SK-N-SH treated with all-trans-retinoic acid at 6 μM for 48 hours (cell line): ENCODE measurements around the gene MACC1.

ENCODE experiments used
- ATAC-seq: fragments of 200-7000 bp; cut with Tn5 transposase; 3 replicates; pipeline ENCODE4 v1.9.1; 2020; ENCODE audit warnings: mild to moderate bottlenecking, moderate library complexity
- ARNTL ChIP-seq: fragments of 450-650 bp; formaldehyde crosslinking; IDR thresholded peaks from 2 replicates; pipeline ENCODE4 v1.5.0; 2020; ENCODE audit warnings: low read depth, mild to moderate bottlenecking, moderate library complexity, borderline replicate concordance
- BACH2 ChIP-seq: fragments of 250-450 bp; sonication (Bioruptor Pico); IDR thresholded peaks from 2 replicates; pipeline ENCODE4 v1.9.0; 2021; ENCODE audit warnings: mild to moderate bottlenecking, borderline replicate concordance
- CREB5 ChIP-seq: fragments of 250-450 bp; sonication (Bioruptor Pico); IDR thresholded peaks from 2 replicates; pipeline ENCODE4 v1.5.1; 2020; ENCODE audit warnings: low read depth, mild to moderate bottlenecking, moderate library complexity
- CSDC2 ChIP-seq: fragments of 250-450 bp; sonication (Bioruptor Pico); IDR thresholded peaks from 2 replicates; pipeline ENCODE4 v1.5.0; 2020; ENCODE audit warnings: mild to moderate bottlenecking, moderate library complexity
- CSRNP3 ChIP-seq: fragments of 250-450 bp; sonication (Bioruptor Pico); IDR thresholded peaks from 2 replicates; pipeline ENCODE4 v1.5.1; 2021; ENCODE audit warnings: mild to moderate bottlenecking, moderate library complexity
- ESRRG ChIP-seq: fragments of 250-450 bp; sonication (Bioruptor Pico); IDR thresholded peaks from 2 replicates; pipeline ENCODE4 v1.6.1; 2021; ENCODE audit warnings: mild to moderate bottlenecking
- GLIS3 ChIP-seq: fragments of 250-450 bp; sonication (Bioruptor Pico); IDR thresholded peaks from 2 replicates; pipeline ENCODE4 v1.5.0; 2020; ENCODE audit warnings: mild to moderate bottlenecking, moderate library complexity
- OSR1 ChIP-seq: fragments of 250-450 bp; sonication (Bioruptor Pico); IDR thresholded peaks from 2 replicates; pipeline ENCODE4 v1.8.0; 2022; ENCODE audit warnings: moderate library complexity, mild to moderate bottlenecking, inconsistent platforms
- POU6F1 ChIP-seq: fragments of 250-450 bp; sonication (Bioruptor Pico); IDR thresholded peaks from 2 replicates; pipeline ENCODE4 v1.8.0; 2021; ENCODE audit warnings: low read depth, mild to moderate bottlenecking, moderate library complexity, borderline replicate concordance
- PPARA ChIP-seq: fragments of 250-450 bp; sonication (Bioruptor Pico); IDR thresholded peaks from 2 replicates; pipeline ENCODE4 v1.5.0; 2020; ENCODE audit warnings: mild to moderate bottlenecking, borderline replicate concordance
- RARB ChIP-seq: fragments of 250-450 bp; sonication (Bioruptor Pico); IDR thresholded peaks from 2 replicates; pipeline ENCODE4 v1.8.0; 2021; ENCODE audit warnings: mild to moderate bottlenecking, moderate library complexity
- SNAI2 ChIP-seq: fragments of 250-450 bp; sonication (Bioruptor Pico); IDR thresholded peaks from 2 replicates; pipeline ENCODE4 v1.5.0; 2020; ENCODE audit warnings: mild to moderate bottlenecking, moderate library complexity
- TCF4 ChIP-seq: fragments of 250-450 bp; sonication (Bioruptor Pico); IDR thresholded peaks from 2 replicates; pipeline ENCODE4 v1.8.0; 2021; ENCODE audit warnings: mild to moderate bottlenecking, moderate library complexity, borderline replicate concordance
- TSHZ2 ChIP-seq: fragments of 250-450 bp; sonication (Bioruptor Pico); IDR thresholded peaks from 2 replicates; pipeline ENCODE4 v1.5.0; 2020; ENCODE audit warnings: mild to moderate bottlenecking, moderate library complexity
- ZC3H10 ChIP-seq: fragments of 250-450 bp; sonication (Bioruptor Pico); IDR thresholded peaks from 2 replicates; pipeline ENCODE4 v1.5.1; 2021; ENCODE audit warnings: mild to moderate bottlenecking, moderate library complexity
- ZFP3 ChIP-seq: fragments of 250-450 bp; sonication (Bioruptor Pico); IDR thresholded peaks from 2 replicates; pipeline ENCODE4 v1.5.0; 2020; ENCODE audit warnings: mild to moderate bottlenecking, moderate library complexity
- ZFP30 ChIP-seq: fragments of 450-650 bp; formaldehyde crosslinking; IDR thresholded peaks from 2 replicates; pipeline ENCODE4 v1.5.0; 2022; ENCODE audit warnings: mild to moderate bottlenecking, moderate library complexity
- ZNF565 ChIP-seq: fragments of 450-650 bp; formaldehyde crosslinking; conservative IDR thresholded peaks from 2 replicates; pipeline ENCODE4 v1.5.0; 2020; ENCODE audit warnings: low read depth, mild to moderate bottlenecking, moderate library complexity
- ZNF70 ChIP-seq: fragments of 450-650 bp; formaldehyde crosslinking; IDR thresholded peaks from 2 replicates; pipeline ENCODE4 v1.5.0; 2020; ENCODE audit warnings: mild to moderate bottlenecking, moderate library complexity
- ZNF8 ChIP-seq: fragments of 450-650 bp; formaldehyde crosslinking; IDR thresholded peaks from 2 replicates; pipeline ENCODE4 v1.5.0; 2020; ENCODE audit warnings: mild to moderate bottlenecking, moderate library complexity

Gene MACC1

GRCh38 chr7:20216406-20217036, 663 bp downstream of the MACC1 start:
- no peak for ATAC-seq
- TF ChIP-seq ZFP30 (CRISPR knock-in tag) (no peak), ESRRG (CRISPR knock-in tag) (no peak), CSRNP3 (CRISPR knock-in tag) (no peak), ARNTL (no peak), BACH2 (CRISPR knock-in tag) (no peak), SNAI2 (CRISPR knock-in tag) (no peak), OSR1 (CRISPR knock-in tag) (no peak), ZNF565 (CRISPR knock-in tag) (no peak), ZFP3 (CRISPR knock-in tag) (no peak), TCF4 (CRISPR knock-in tag) (no peak), ZC3H10 (CRISPR knock-in tag) (no peak), TSHZ2 (CRISPR knock-in tag) (no peak), POU6F1 (CRISPR knock-in tag) (no peak), CREB5 (CRISPR knock-in tag) (no peak), GLIS3 (CRISPR knock-in tag) (no peak), ZNF70 (no peak), ZNF8 (CRISPR knock-in tag) (no peak), PPARA (CRISPR knock-in tag) (no peak)

GRCh38 chr7:20214921-20215669, 2.1 kb downstream of the MACC1 start:
- no peak for ATAC-seq
- TF ChIP-seq SNAI2 (CRISPR knock-in tag) (no peak), GLIS3 (CRISPR knock-in tag) (no peak), CSRNP3 (CRISPR knock-in tag) (no peak), ZNF565 (CRISPR knock-in tag) (no peak), CSDC2 (CRISPR knock-in tag) (no peak), OSR1 (CRISPR knock-in tag) (no peak), ARNTL (no peak), RARB (CRISPR knock-in tag) (no peak), TSHZ2 (CRISPR knock-in tag) (no peak), CREB5 (CRISPR knock-in tag) (no peak), PPARA (CRISPR knock-in tag) (no peak)
